Measurements from ENCODE around the gene GTF2B.

Gene GTF2B

DNA sequence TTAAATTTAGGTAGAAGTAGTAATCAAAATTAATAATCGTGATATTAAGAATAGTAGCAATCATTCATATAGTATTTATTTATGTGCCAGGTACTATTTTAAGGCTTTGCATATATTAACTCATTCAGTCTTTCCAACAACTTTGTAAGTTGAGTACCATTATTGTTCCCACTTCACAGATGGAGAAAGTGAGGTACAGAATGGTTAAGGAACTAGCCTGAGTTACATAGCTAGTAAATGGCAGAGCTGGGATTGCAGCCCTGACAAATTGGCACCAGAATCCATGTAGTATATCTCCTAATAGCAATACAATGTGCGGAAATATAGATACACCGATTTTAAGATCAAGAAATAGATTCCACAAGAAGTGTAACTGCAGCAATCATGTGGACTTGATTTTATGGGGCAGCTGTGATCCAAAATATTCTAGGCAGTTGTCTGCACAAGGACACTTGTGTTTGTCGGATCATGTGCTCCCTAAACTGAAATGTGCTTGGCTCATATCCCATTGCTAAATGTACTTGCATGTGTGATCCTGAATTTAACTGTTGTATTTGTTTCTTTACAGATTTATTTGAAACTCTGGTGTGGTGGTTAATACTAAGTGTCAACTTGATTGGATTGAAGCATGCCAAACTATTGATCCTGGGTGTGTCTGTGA is 5.8 kb upstream of the GTF2B start:
- TF ChIP-seq, protein P1, sequence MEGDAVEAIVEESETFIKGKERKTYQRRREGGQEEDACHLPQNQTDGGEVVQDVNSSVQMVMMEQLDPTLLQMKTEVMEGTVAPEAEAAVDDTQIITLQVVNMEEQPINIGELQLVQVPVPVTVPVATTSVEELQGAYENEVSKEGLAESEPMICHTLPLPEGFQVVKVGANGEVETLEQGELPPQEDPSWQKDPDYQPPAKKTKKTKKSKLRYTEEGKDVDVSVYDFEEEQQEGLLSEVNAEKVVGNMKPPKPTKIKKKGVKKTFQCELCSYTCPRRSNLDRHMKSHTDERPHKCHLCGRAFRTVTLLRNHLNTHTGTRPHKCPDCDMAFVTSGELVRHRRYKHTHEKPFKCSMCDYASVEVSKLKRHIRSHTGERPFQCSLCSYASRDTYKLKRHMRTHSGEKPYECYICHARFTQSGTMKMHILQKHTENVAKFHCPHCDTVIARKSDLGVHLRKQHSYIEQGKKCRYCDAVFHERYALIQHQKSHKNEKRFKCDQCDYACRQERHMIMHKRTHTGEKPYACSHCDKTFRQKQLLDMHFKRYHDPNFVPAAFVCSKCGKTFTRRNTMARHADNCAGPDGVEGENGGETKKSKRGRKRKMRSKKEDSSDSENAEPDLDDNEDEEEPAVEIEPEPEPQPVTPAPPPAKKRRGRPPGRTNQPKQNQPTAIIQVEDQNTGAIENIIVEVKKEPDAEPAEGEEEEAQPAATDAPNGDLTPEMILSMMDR (IDR thresholded peaks at IDR 0.05; ENCODE audit: extremely low read depth, missing control alignments), result no peak
- DNase-seq (ENCODE audit: low spot score), result no peak

DNA sequence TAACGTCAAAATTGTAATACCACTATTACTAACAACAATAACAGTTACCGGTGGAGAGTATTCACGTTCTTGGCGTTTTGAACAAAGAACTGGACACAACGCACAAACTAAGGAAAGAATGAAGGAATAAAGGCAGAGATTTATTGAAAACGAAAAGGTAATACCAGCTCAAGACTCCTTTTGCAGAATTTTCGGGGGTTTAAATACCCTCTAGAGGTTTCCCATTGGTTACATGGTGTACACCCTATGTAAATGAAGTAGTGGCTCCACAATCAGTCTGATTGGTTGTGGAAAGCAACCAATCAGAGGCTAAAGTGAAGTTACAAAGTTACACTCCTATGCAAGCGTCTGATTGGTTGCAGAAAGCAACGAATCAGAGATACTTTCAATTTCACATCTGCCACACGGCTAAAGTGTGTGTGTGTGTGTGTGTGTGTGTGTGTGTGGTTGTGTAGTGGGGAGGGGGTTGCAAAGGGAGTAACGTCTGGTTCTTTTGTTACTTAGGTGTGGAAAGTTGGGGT is 1.1 kb upstream of the GTF2B start:
- TF ChIP-seq, protein P1 (IDR thresholded peaks at IDR 0.05; ENCODE audit: extremely low read depth, missing control alignments), result no peak
- DNase-seq (ENCODE audit: low spot score), result no peak

DNA sequence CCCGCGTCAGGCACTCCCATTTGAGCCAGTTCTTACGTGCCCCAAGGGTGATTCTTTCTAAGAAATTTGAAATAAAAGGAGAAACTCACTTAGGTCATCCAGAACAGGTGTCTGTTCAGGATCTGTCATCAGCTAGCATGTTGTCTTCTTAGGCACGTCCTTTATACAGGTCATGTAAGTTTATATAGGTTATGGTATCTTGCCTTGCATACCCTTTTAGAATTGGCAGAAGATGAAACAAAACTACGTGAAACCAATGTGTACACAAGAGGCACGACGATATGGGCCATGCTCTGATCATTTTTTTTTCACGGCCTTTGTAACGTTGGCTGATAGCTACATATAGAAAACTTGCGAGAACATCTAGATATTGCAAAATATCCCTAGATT is 579 bp upstream of the GTF2B start:
- no peak for DNase-seq (ENCODE audit: low spot score)
- TF ChIP-seq, protein P1 (IDR thresholded peaks at IDR 0.05; ENCODE audit: extremely low read depth, missing control alignments), result no peak

DNA sequence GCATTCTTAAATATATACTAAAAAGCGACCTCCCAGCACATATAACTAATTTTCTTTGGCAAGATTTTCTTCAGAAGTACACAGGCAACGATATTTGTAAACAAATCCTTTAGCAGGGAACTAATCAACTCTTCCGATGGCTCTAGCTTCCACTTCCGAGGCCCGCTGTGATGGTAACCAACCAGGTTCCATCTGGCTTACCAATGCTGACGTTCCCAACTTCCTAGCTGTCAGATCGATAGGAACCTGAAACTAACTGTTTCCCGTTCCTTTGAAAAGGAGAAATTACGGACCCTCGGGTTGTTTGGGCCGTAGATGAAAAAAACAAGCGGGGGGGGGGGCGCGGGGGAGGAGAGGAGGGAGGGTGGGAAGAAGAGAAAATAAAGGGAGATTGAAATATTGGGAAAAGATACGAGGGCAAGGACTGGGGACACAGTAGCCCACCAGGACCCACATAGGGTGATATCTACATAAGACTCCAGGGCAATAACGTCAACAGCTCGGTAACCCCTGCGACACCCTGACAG is 513 bp downstream of the GTF2B start:
- peak; percentile 34 for DNase-seq (ENCODE audit: low spot score)
- TF ChIP-seq, protein P1 (IDR thresholded peaks at IDR 0.05; ENCODE audit: extremely low read depth, missing control alignments), result no peak

DNA sequence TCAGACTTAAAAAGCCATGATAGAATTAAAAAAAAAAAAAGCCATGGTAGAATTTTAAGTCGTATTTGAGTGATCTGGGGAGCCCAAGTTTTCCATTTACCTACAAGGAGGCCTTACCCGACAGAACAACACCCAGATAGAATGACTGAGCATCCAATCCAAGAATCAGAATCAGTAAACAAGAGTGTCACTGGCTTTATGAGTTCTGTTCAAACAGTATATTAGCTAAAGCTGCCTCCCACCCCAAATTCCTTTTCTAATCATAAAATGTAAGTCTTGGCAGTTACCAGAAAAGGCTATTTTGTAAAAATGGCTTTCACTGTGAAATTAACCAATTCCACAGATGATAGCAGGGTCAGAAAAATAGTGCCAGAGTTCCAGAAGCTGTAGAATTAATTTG is 1.2 kb downstream of the GTF2B start:
- DNase-seq (ENCODE audit: low spot score), result no peak
- TF ChIP-seq, protein P1 (IDR thresholded peaks at IDR 0.05; ENCODE audit: extremely low read depth, missing control alignments), result no peak

DNA sequence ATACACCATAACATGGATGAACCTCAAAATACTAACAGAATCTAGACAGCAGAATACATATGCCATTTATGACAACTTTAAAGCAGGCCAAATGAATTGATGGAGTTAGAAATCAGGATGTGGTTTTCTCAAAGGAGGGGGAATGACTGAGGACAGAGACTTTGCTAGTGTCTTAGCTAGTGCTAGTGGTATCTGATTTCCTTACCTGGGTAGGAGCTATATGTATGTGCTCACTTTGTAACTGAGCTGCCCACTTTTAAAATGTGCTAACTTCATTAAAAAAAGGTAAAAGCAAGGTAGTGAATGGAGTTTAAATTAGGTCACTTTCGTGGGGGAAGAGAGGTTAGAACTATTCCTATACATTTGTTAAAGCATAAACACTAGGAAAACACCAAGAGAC is 2.6 kb downstream of the GTF2B start:
- DNase-seq (ENCODE audit: low spot score), result no peak
- TF ChIP-seq, protein P1 (IDR thresholded peaks at IDR 0.05; ENCODE audit: extremely low read depth, missing control alignments), result no peak

DNA sequence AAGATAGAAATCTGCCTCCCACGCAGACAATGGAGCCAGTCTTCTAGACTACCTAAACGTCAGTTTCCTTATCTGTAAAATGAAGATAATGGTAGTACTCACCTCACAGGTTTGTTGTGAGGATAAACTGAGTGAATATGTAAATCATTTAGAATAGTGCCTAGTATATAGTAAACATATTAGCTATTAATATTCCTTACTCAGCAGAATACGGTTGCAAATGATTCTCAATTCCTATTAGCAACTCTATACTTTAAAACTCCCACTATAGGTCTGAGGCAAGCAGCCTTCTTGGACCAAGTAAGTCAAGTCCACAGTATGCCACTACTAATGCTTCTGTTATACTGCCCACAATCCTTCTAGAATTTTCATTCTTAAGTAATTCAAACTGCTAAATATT is 5.4 kb downstream of the GTF2B start:
- no peak for DNase-seq (ENCODE audit: low spot score)
- TF ChIP-seq, protein P1 (IDR thresholded peaks at IDR 0.05; ENCODE audit: extremely low read depth, missing control alignments), result no peak
